HepG2 (cell line): ENCODE results near the gene EIF1. TPM values are rescaled to one million over a fixed set of nuclear protein-coding genes. Genes with fewer than 3 reads are reported as not detected.

Source experiments
- ARNT2 ChIP-seq: sonication (generic); formaldehyde crosslinking; IDR thresholded peaks from 2 replicates; pipeline ENCODE4 v1.8.0; 2022; ENCODE audit warnings: mild to moderate bottlenecking, low read depth, missing genetic modification reagents, moderate library complexity
- ATF7 ChIP-seq, 2 experiments: fragments of 450-650 bp in 1 of 2; sonication (generic) in 1 of 2; formaldehyde crosslinking in 1 of 2; IDR thresholded peaks; 2 replicates each; pipeline versions ENCODE4 v1.4.0 to v1.6.1; 2016 to 2020; ENCODE audit warnings: antibody characterized with exemption in 1 of 2, mild to moderate bottlenecking in 1 of 2, missing genetic modification reagents in 1 of 2
- ETV6 ChIP-seq: sonication (generic); formaldehyde crosslinking; conservative IDR thresholded peaks from 2 replicates; pipeline ENCODE4 v1.4.0; 2020; ENCODE audit warnings: missing genetic modification reagents
- FOXP1 ChIP-seq, 2 experiments: fragments of 450-650 bp in 1 of 2; IDR thresholded peaks; 2 replicates each; pipeline ENCODE4 v1.6.1; 2017 to 2018; ENCODE audit warnings: antibody characterized with exemption in 1 of 2
- JARID2 ChIP-seq: sonication (generic); formaldehyde crosslinking; IDR thresholded peaks from 2 replicates; pipeline ENCODE4 v1.8.1; 2023; ENCODE audit warnings: missing genetic modification reagents, inconsistent platforms; ENCODE audit not compliant: insufficient replicate concordance
- KMT2B ChIP-seq: IDR thresholded peaks from 2 replicates; pipeline ENCODE4 v1.6.1; 2016; ENCODE audit warnings: missing genetic modification reagents, missing compliant biosample characterization
- LCORL ChIP-seq, 2 experiments: fragments of 450-650 bp in 1 of 2; sonication (generic) in 1 of 2; formaldehyde crosslinking in 1 of 2; IDR thresholded peaks; 2 replicates each; pipeline versions ENCODE4 v1.5.0 to v1.6.1; 2017 to 2020; ENCODE audit warnings: antibody characterized with exemption in 1 of 2, missing genetic modification reagents in 1 of 2
- PLRG1 ChIP-seq: fragments of 450-650 bp; conservative IDR thresholded peaks from 2 replicates; pipeline ENCODE4 v1.6.1; 2016
- POLR2AphosphoS2 ChIP-seq: IDR thresholded peaks from 2 replicates; pipeline ENCODE4 v1.6.1; 2011; ENCODE audit warnings: low read depth, low read length, improper control_type of control experiment
- RFXAP ChIP-seq: sonication (generic); formaldehyde crosslinking; IDR thresholded peaks from 2 replicates; pipeline ENCODE4 v1.4.0; 2020; ENCODE audit warnings: missing genetic modification reagents, borderline replicate concordance
- SMYD3 ChIP-seq: sonication (generic); formaldehyde crosslinking; IDR thresholded peaks from 2 replicates; pipeline ENCODE4 v1.8.1; 2023; ENCODE audit warnings: mild to moderate bottlenecking, missing genetic modification reagents
- SOX6 ChIP-seq, 2 experiments: fragments of 450-650 bp in 1 of 2; sonication (generic) in 1 of 2; formaldehyde crosslinking in 1 of 2; IDR thresholded peaks; 2 replicates each; pipeline versions ENCODE4 v1.4.0 to v1.6.1; 2017 to 2020; ENCODE audit warnings: antibody characterized with exemption in 1 of 2, mild to moderate bottlenecking in 1 of 2, missing genetic modification reagents in 1 of 2
- SP1 ChIP-seq, 2 experiments: fragments of 450-650 bp in 1 of 2; sonication (generic) in 1 of 2; formaldehyde crosslinking in 1 of 2; IDR thresholded peaks; 2 replicates each; pipeline versions ENCODE4 v1.4.0 to v1.6.1; 2016 to 2020; ENCODE audit warnings: missing genetic modification reagents in 1 of 2
- ZNF282 ChIP-seq: fragments of 450-650 bp; IDR thresholded peaks from 2 replicates; pipeline ENCODE4 v1.6.1; 2018; ENCODE audit not compliant: partially characterized antibody
- ZNF570 ChIP-seq: sonication (generic); formaldehyde crosslinking; IDR thresholded peaks from 2 replicates; pipeline ENCODE4 v1.4.0; 2020; ENCODE audit warnings: mild to moderate bottlenecking, missing genetic modification reagents, borderline replicate concordance
- ZSCAN29 ChIP-seq: sonication (generic); formaldehyde crosslinking; conservative IDR thresholded peaks from 2 replicates; pipeline ENCODE4 v1.4.0; 2020; ENCODE audit warnings: mild to moderate bottlenecking, missing genetic modification reagents
- polyA plus RNA-seq, 8 experiments: library from polyadenylated mRNA; depleted of rRNA in 3 of 8; stranded (reverse) in 7 of 8; unstranded in 1 of 8; fragments of >200 nt; fragmentation: Illumina TruSeq in 4 of 8; extraction: Trizol in 4 of 8; gene quantifications; 2 replicates each; pipeline versions ENCODE4 v1.2.1 to v1.2.3, GENCODE V29; 2011 to 2016; ENCODE audit warnings: low read depth in 4 of 8, missing spikeins in 1 of 8, mixed read lengths in 1 of 8; ENCODE audit not compliant: insufficient read depth in 1 of 8
- total RNA-seq, 5 experiments: library from RNA; depleted of rRNA; stranded (reverse); fragments of >200 nt; fragmentation: Illumina TruSeq; extraction: Trizol; gene quantifications; 2 replicates each; pipeline ENCODE4 v1.2.3, GENCODE V29; 2016; ENCODE audit warnings: low read depth in 1 of 5
- TF ChIP-seq, protein P1 (sequence below): sonication (generic); formaldehyde crosslinking; IDR thresholded peaks from 2 replicates; pipeline ENCODE4 v1.9.0; 2021; ENCODE audit warnings: mild to moderate bottlenecking, missing genetic modification reagents
- TF ChIP-seq, protein P2 (sequence below): sonication (generic); formaldehyde crosslinking; IDR thresholded peaks from 2 replicates; pipeline ENCODE4 v1.5.0; 2020; ENCODE audit warnings: mild to moderate bottlenecking, missing genetic modification reagents, borderline replicate concordance

Gene EIF1
- total and polyA plus RNA-seq, 2 of the 13 experiments (the other 11 are each of a cell fraction or from before 2014, with no cell fraction given), result 147 to 517 TPM

DNA sequence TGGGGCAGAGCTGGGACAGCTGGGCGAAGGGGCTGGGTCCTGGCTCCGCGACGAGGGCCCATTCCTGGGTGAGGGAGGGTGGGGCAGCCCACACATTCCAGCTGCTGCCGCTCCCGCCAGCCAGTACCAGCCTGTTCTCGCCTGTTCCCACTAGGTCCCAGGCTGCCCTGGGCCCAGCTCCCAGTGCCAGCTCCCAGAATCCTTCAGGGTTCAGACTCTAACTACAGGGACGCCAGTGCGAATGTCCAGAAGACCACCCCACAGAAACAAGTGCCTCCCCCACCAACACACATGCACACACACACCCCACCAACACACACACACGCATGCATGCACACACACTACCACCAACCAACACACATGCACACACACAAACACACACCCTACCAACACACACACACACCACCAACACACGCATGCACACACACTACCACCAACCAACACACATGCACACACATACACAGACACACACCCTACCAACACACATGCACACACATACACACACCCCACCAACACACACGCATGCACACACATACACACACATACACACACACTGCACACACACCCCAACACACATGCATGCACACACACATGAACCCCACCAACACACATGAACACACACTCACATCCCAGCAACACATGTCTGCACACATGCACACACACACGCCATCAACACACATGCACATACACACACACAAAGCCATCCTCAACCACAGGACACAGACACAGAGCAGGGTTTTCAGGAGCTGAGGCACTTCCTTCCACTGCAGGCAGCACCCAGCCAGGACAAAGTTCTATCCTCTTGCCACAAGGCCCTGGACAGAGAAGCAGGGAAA is 36.8 kb upstream of the EIF1 start (continued):
- TF ChIP-seq, protein P1, sequence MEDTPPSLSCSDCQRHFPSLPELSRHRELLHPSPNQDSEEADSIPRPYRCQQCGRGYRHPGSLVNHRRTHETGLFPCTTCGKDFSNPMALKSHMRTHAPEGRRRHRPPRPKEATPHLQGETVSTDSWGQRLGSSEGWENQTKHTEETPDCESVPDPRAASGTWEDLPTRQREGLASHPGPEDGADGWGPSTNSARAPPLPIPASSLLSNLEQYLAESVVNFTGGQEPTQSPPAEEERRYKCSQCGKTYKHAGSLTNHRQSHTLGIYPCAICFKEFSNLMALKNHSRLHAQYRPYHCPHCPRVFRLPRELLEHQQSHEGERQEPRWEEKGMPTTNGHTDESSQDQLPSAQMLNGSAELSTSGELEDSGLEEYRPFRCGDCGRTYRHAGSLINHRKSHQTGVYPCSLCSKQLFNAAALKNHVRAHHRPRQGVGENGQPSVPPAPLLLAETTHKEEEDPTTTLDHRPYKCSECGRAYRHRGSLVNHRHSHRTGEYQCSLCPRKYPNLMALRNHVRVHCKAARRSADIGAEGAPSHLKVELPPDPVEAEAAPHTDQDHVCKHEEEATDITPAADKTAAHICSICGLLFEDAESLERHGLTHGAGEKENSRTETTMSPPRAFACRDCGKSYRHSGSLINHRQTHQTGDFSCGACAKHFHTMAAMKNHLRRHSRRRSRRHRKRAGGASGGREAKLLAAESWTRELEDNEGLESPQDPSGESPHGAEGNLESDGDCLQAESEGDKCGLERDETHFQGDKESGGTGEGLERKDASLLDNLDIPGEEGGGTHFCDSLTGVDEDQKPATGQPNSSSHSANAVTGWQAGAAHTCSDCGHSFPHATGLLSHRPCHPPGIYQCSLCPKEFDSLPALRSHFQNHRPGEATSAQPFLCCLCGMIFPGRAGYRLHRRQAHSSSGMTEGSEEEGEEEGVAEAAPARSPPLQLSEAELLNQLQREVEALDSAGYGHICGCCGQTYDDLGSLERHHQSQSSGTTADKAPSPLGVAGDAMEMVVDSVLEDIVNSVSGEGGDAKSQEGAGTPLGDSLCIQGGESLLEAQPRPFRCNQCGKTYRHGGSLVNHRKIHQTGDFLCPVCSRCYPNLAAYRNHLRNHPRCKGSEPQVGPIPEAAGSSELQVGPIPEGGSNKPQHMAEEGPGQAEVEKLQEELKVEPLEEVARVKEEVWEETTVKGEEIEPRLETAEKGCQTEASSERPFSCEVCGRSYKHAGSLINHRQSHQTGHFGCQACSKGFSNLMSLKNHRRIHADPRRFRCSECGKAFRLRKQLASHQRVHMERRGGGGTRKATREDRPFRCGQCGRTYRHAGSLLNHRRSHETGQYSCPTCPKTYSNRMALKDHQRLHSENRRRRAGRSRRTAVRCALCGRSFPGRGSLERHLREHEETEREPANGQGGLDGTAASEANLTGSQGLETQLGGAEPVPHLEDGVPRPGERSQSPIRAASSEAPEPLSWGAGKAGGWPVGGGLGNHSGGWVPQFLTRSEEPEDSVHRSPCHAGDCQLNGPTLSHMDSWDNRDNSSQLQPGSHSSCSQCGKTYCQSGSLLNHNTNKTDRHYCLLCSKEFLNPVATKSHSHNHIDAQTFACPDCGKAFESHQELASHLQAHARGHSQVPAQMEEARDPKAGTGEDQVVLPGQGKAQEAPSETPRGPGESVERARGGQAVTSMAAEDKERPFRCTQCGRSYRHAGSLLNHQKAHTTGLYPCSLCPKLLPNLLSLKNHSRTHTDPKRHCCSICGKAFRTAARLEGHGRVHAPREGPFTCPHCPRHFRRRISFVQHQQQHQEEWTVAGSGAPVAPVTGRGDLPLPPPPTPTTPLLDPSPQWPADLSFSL (CRISPR knock-in tag), result peak; percentile 88; the same call in 1 of the 2 replicates
- TF ChIP-seq JARID2 (CRISPR knock-in tag), result no peak
- TF ChIP-seq SOX6 (IDR thresholded peaks at IDR 0.05), result peak; percentile 97
- no peak for TF ChIP-seq SOX6 (CRISPR knock-in tag; IDR thresholded peaks at IDR 0.05)
- TF ChIP-seq ARNT2, result no peak
- peak; percentile 66; the same call in 1 of the 2 replicates for TF ChIP-seq FOXP1 (IDR thresholded peaks at IDR 0.05)
- no peak for TF ChIP-seq FOXP1 (CRISPR knock-in tag; IDR thresholded peaks at IDR 0.05)
- TF ChIP-seq, protein P2, sequence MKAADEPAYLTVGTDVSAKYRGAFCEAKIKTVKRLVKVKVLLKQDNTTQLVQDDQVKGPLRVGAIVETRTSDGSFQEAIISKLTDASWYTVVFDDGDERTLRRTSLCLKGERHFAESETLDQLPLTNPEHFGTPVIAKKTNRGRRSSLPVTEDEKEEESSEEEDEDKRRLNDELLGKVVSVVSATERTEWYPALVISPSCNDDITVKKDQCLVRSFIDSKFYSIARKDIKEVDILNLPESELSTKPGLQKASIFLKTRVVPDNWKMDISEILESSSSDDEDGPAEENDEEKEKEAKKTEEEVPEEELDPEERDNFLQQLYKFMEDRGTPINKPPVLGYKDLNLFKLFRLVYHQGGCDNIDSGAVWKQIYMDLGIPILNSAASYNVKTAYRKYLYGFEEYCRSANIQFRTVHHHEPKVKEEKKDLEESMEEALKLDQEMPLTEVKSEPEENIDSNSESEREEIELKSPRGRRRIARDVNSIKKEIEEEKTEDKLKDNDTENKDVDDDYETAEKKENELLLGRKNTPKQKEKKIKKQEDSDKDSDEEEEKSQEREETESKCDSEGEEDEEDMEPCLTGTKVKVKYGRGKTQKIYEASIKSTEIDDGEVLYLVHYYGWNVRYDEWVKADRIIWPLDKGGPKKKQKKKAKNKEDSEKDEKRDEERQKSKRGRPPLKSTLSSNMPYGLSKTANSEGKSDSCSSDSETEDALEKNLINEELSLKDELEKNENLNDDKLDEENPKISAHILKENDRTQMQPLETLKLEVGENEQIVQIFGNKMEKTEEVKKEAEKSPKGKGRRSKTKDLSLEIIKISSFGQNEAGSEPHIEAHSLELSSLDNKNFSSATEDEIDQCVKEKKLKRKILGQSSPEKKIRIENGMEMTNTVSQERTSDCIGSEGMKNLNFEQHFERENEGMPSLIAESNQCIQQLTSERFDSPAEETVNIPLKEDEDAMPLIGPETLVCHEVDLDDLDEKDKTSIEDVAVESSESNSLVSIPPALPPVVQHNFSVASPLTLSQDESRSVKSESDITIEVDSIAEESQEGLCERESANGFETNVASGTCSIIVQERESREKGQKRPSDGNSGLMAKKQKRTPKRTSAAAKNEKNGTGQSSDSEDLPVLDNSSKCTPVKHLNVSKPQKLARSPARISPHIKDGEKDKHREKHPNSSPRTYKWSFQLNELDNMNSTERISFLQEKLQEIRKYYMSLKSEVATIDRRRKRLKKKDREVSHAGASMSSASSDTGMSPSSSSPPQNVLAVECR (CRISPR knock-in tag), result no peak
- TF ChIP-seq ATF7 (IDR thresholded peaks at IDR 0.05), result 0 out of 2 replicates have a peak, but pooled peaks have one; percentile 8
- TF ChIP-seq ATF7 (CRISPR knock-in tag; IDR thresholded peaks at IDR 0.05), result no peak
- no peak for TF ChIP-seq RFXAP (CRISPR knock-in tag)
- TF ChIP-seq PLRG1, result peak; percentile 87
- peak; percentile 62; the same call in 1 of the 2 replicates for TF ChIP-seq LCORL (IDR thresholded peaks at IDR 0.05)
- TF ChIP-seq LCORL (CRISPR knock-in tag; IDR thresholded peaks at IDR 0.05), result no peak
- TF ChIP-seq SP1 (IDR thresholded peaks at IDR 0.05), result peak; percentile 35; the same call in 1 of the 2 replicates
- TF ChIP-seq SP1 (CRISPR knock-in tag; IDR thresholded peaks at IDR 0.05), result no peak
- TF ChIP-seq SMYD3 (CRISPR knock-in tag), result no peak
- no peak for TF ChIP-seq KMT2B (CRISPR knock-in tag)
- TF ChIP-seq ZNF570 (CRISPR knock-in tag), result no peak
- no peak for TF ChIP-seq ETV6
- TF ChIP-seq ZNF282, result peak; percentile 91
- TF ChIP-seq POLR2AphosphoS2, result no peak
- TF ChIP-seq ZSCAN29, result no peak
